ENCODE results near the gene ASB18. TPM values are rescaled to one million over a fixed set of nuclear protein-coding genes. Genes with fewer than 3 reads are reported as not detected.

Gene ASB18
- total and polyA plus RNA-seq, 10 of the 15 experiments (the other 5 are each of a cell fraction or from before 2014, with no cell fraction given), result not detected

GRCh38 chr2:236236559-236237452 lies 27.4 kb downstream of the ASB18 start:
- ChIA-PET RAD21 (ENCODE audit: unreplicated experiment) (no interaction called here), CTCF (no interaction called here), POLR2A (no interaction called here), SMC1A (ENCODE audit: uncharacterized antibody, unreplicated experiment) (no interaction called here)
- intact Hi-C loops (cut with micrococcal nuclease; ENCODE audit: unreplicated experiment), result no loop called here
- FAIRE-seq (no peak), DNase-seq (ENCODE audit: low read depth, low spot score) (no peak), ATAC-seq (no peak)
- in situ Hi-C loops (cut with MboI), result no loop called here
- H3K4me2 ChIP-seq (ENCODE audit: control insufficient read depth, insufficient read depth), result no peak overlapping the region
- TF ChIP-seq MAX (IDR thresholded peaks at IDR 0.05; ENCODE audit: low read depth, low read length), result no peak
- no peak for TF ChIP-seq BCL3 (IDR thresholded peaks at IDR 0.05; ENCODE audit: borderline replicate concordance, insufficient read depth, low read depth, low read length, poor library complexity, severe bottlenecking)
- no peak for TF ChIP-seq SIN3A (IDR thresholded peaks at IDR 0.05; ENCODE audit: low read depth, low read length)
- TF ChIP-seq ATF3 (IDR thresholded peaks at IDR 0.05; ENCODE audit: borderline replicate concordance, extremely low read depth, low read depth, low read length), result no peak
- TF ChIP-seq HCFC1 (IDR thresholded peaks at IDR 0.05; ENCODE audit: low read length), result no peak
- TF ChIP-seq EED (IDR thresholded peaks at IDR 0.05; ENCODE audit: low read depth), result no peak
- TF ChIP-seq ZNF217 (IDR thresholded peaks at IDR 0.05), result no peak
- TF ChIP-seq ZNF592 (IDR thresholded peaks at IDR 0.05), result no peak
- TF ChIP-seq CHD1 (IDR thresholded peaks at IDR 0.05; ENCODE audit: low read depth, low read length), result no peak
- TF ChIP-seq ZSCAN29 (IDR thresholded peaks at IDR 0.05), result no peak
- TF ChIP-seq CBFB (IDR thresholded peaks at IDR 0.05; ENCODE audit: low read depth), result no peak
- TF ChIP-seq HSF1 (IDR thresholded peaks at IDR 0.05; ENCODE audit: low read depth, low read length), result no peak
- no peak for TF ChIP-seq MYB (IDR thresholded peaks at IDR 0.05; ENCODE audit: borderline replicate concordance, low read depth, low read length)
- H3K9me3 ChIP-seq (replicated peaks; ENCODE audit: control insufficient read depth, insufficient read depth, low read length), result no peaks in the 10 kb centered on the region
- H3K9ac ChIP-seq (ENCODE audit: control insufficient read depth, insufficient read depth, low read length), result no peak overlapping the region
- no peaks in the 10 kb centered on the region for H3K79me2 ChIP-seq (ENCODE audit: control insufficient read depth, insufficient read depth, low read length)
- no peak overlapping the region for H3K27ac ChIP-seq (ENCODE audit: control insufficient read depth, insufficient read depth)
- no peaks in the 10 kb centered on the region for H3K4me1 ChIP-seq (ENCODE audit: control insufficient read depth, insufficient read depth, low read length)
- no TSS peak for BruUV-seq (replicated peaks)
- no peak overlapping the region for H3K4me3 ChIP-seq
- no peak overlapping the region for H2AFZ ChIP-seq (ENCODE audit: control insufficient read depth, low read depth, low read length)
- H3K36me3 ChIP-seq (ENCODE audit: control insufficient read depth in 2 of 2, insufficient read depth in 2 of 2, low read length in 1 of 2), result no peaks in the 10 kb centered on the region
- WGBS (ENCODE audit: insufficient coverage, insufficient replicate concordance, low lambda C conversion rate, missing lambda C conversion rate), result 50% methylated on average over 53 of the region's 73 CpGs
- H3K27me3 ChIP-seq (replicated peaks in 1 of 2; ENCODE audit: control insufficient read depth in 2 of 2, insufficient read depth in 2 of 2, low read length in 1 of 2), result peaks cover 1 to 4% of the 10 kb centered on the region in 2 experiments; a peak in 2 of 4 replicates
- H4K20me1 ChIP-seq (ENCODE audit: control insufficient read depth, insufficient read depth), result no peaks in the 10 kb centered on the region

All from GM12878 (cell line).